ENCODE measurements around the gene SOAT2. TPM values are rescaled to one million over a fixed set of nuclear protein-coding genes. Genes with fewer than 3 reads are reported as not detected.

The SOAT2 gene
- total and polyA plus RNA-seq, 4 donors, result 0.48 to 9.4 (median 1.3) TPM

DNA sequence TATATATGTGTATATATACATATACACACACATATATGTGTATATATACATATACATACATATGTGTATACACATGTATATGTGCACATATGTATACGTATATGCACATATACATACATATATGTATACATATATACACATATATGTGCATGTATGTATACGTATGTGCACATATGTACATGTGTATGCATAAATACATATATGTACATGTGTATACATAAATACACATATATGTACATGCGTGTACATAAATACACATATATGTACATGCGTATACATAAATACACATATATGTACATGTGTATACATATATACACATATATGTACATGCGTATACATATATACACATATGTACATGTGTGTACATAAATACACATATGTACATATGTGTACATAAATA is 43.9 kb downstream of the SOAT2 start:
- Histone ChIP-seq H3K9ac (ENCODE audit: low read depth in 1 of 2, low read length in 2 of 2) (no peak overlapping the region), H3K36me3 (ENCODE audit: control insufficient read depth in 4 of 4, insufficient read depth in 3 of 4, low read depth in 1 of 4, low read length in 3 of 4) (no peaks in the 10 kb centered on the region), H3K27ac (ENCODE audit: low read depth in 1 of 2, low read length in 2 of 2) (no peak overlapping the region), H3K4me1 (ENCODE audit: control insufficient read depth in 4 of 4, insufficient read depth in 4 of 4, low read length in 3 of 4) (peaks cover 0 to 11% (median 5%) of the 10 kb centered on the region in 4 donors), H3K27me3 (ENCODE audit: control insufficient read depth in 4 of 4, insufficient read depth in 4 of 4, low read length in 3 of 4) (no peaks in the 10 kb centered on the region), H3K4me3 (ENCODE audit: low read depth in 1 of 3, low read length in 3 of 3) (no peak overlapping the region), H3K9me3 (ENCODE audit: control insufficient read depth in 4 of 4, low read length in 3 of 4) (no peaks in the 10 kb centered on the region)
- TF ChIP-seq FOXA2 (IDR thresholded peaks at IDR 0.05), result no peak
- no peak for TF ChIP-seq MAX (IDR thresholded peaks at IDR 0.05)
- no peak for TF ChIP-seq EGR1 (IDR thresholded peaks at IDR 0.05; ENCODE audit: low read depth in 2 of 2)
- TF ChIP-seq JUND (IDR thresholded peaks at IDR 0.05), result no peak
- no peak for TF ChIP-seq TAF1 (conservative IDR thresholded peaks at IDR 0.05)
- no peak for TF ChIP-seq HNF4G (IDR thresholded peaks at IDR 0.05)
- WGBS, result 88% methylated on average over 5 of the region's 5 CpGs
- no peak for DNase-seq (ENCODE audit: low spot score)

GRCh38 chr12:53147653-53148052 is 44.4 kb downstream of the SOAT2 start:
- H3K36me3 ChIP-seq (ENCODE audit: control insufficient read depth in 4 of 4, insufficient read depth in 3 of 4, low read depth in 1 of 4, low read length in 3 of 4), result no peaks in the 10 kb centered on the region
- no peak overlapping the region for H3K9ac ChIP-seq (ENCODE audit: low read depth in 1 of 2, low read length in 2 of 2)
- no peak overlapping the region for H3K27ac ChIP-seq (ENCODE audit: low read depth in 1 of 2, low read length in 2 of 2)
- no peaks in the 10 kb centered on the region for H3K9me3 ChIP-seq (ENCODE audit: control insufficient read depth in 4 of 4, low read length in 3 of 4)
- DNase-seq (ENCODE audit: low spot score), result no peak
- H3K4me3 ChIP-seq (ENCODE audit: low read depth in 1 of 3, low read length in 3 of 3), result no peak overlapping the region
- 89% methylated on average over 15 of the region's 15 CpGs for WGBS
- no peak for TF ChIP-seq JUND (IDR thresholded peaks at IDR 0.05)
- TF ChIP-seq TAF1 (conservative IDR thresholded peaks at IDR 0.05), result no peak
- no peak for TF ChIP-seq GABPA (IDR thresholded peaks at IDR 0.05 in 1 of 2, conservative IDR thresholded peaks at IDR 0.05 in 1 of 2)
- TF ChIP-seq SP1 (IDR thresholded peaks at IDR 0.05), result no peak
- TF ChIP-seq ZBTB33 (IDR thresholded peaks at IDR 0.05), result no peak
- TF ChIP-seq RAD21 (IDR thresholded peaks at IDR 0.05), result no peak
- TF ChIP-seq, protein P1, sequence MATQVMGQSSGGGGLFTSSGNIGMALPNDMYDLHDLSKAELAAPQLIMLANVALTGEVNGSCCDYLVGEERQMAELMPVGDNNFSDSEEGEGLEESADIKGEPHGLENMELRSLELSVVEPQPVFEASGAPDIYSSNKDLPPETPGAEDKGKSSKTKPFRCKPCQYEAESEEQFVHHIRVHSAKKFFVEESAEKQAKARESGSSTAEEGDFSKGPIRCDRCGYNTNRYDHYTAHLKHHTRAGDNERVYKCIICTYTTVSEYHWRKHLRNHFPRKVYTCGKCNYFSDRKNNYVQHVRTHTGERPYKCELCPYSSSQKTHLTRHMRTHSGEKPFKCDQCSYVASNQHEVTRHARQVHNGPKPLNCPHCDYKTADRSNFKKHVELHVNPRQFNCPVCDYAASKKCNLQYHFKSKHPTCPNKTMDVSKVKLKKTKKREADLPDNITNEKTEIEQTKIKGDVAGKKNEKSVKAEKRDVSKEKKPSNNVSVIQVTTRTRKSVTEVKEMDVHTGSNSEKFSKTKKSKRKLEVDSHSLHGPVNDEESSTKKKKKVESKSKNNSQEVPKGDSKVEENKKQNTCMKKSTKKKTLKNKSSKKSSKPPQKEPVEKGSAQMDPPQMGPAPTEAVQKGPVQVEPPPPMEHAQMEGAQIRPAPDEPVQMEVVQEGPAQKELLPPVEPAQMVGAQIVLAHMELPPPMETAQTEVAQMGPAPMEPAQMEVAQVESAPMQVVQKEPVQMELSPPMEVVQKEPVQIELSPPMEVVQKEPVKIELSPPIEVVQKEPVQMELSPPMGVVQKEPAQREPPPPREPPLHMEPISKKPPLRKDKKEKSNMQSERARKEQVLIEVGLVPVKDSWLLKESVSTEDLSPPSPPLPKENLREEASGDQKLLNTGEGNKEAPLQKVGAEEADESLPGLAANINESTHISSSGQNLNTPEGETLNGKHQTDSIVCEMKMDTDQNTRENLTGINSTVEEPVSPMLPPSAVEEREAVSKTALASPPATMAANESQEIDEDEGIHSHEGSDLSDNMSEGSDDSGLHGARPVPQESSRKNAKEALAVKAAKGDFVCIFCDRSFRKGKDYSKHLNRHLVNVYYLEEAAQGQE (IDR thresholded peaks at IDR 0.05), result no peak
- TF ChIP-seq RXRA (IDR thresholded peaks at IDR 0.05), result no peak
- TF ChIP-seq MAX (IDR thresholded peaks at IDR 0.05), result no peak
- TF ChIP-seq NR2F2 (IDR thresholded peaks at IDR 0.05), result no peak
- TF ChIP-seq HNF4A (conservative IDR thresholded peaks at IDR 0.05), result no peak
- no peak for TF ChIP-seq FOXA2 (IDR thresholded peaks at IDR 0.05)
- peaks cover 0 to 11% (median 5%) of the 10 kb centered on the region in 4 donors for H3K4me1 ChIP-seq (ENCODE audit: control insufficient read depth in 4 of 4, insufficient read depth in 4 of 4, low read length in 3 of 4)
- H3K27me3 ChIP-seq (ENCODE audit: control insufficient read depth in 4 of 4, insufficient read depth in 4 of 4, low read length in 3 of 4), result no peaks in the 10 kb centered on the region
